Smooth muscle cell (in vitro differentiated cells): ENCODE results near the gene SNX24. TPM values are rescaled to one million over a fixed set of nuclear protein-coding genes. Genes with fewer than 3 reads are reported as not detected.

ENCODE experiments used
- DNase-seq: peaks from one replicate; lab custom pipeline; 2025; ENCODE audit not compliant: unreplicated experiment; lab: John Stamatoyannopoulos, UW
- H2AFZ ChIP-seq: fragments of 200-600 bp; sonication (generic); 2 replicates; pipeline ENCODE4 v1.6.0; 2016; ENCODE audit warnings: antibody characterized with exemption, low read depth, mild to moderate bottlenecking
- H3F3A ChIP-seq: fragments of 200-600 bp; sonication (generic); 2 replicates; pipeline ENCODE4 v1.6.0; 2017; ENCODE audit warnings: antibody characterized with exemption, low read depth
- H3K27ac ChIP-seq: fragments of 200-600 bp; sonication (generic); 2 replicates; pipeline ENCODE4 v1.5.1; 2016; ENCODE audit warnings: low read depth, mild to moderate bottlenecking
- H3K27me3 ChIP-seq: fragments of 200-600 bp; sonication (generic); 2 replicates; pipeline ENCODE4 v1.6.1; 2016; ENCODE audit warnings: low read depth, mild to moderate bottlenecking
- H3K36me3 ChIP-seq: fragments of 200-600 bp; sonication (generic); 2 replicates; pipeline ENCODE4 v1.5.1; 2016; ENCODE audit warnings: low read depth
- H3K4me1 ChIP-seq: fragments of 200-600 bp; sonication (generic); 2 replicates; pipeline ENCODE4 v1.5.1; 2016; ENCODE audit warnings: low read depth
- H3K4me2 ChIP-seq: fragments of 200-600 bp; sonication (generic); 2 replicates; pipeline ENCODE4 v1.6.0; 2016; ENCODE audit warnings: mild to moderate bottlenecking
- H3K4me3 ChIP-seq: fragments of 200-600 bp; sonication (generic); 2 replicates; pipeline ENCODE4 v1.5.1; 2016; ENCODE audit warnings: mild to moderate bottlenecking
- H3K79me2 ChIP-seq: fragments of 200-600 bp; sonication (generic); 2 replicates; pipeline ENCODE4 v1.6.0; 2016; ENCODE audit warnings: low read depth, mild to moderate bottlenecking
- H3K9ac ChIP-seq: fragments of 200-600 bp; sonication (generic); 2 replicates; pipeline ENCODE4 v1.6.0; 2016; ENCODE audit warnings: low read depth
- H3K9me3 ChIP-seq: fragments of 200-600 bp; sonication (generic); replicated peaks from 2 replicates; pipeline ENCODE4 v1.5.1; 2016; ENCODE audit warnings: low read depth
- H4K20me1 ChIP-seq: fragments of 200-600 bp; sonication (generic); 2 replicates; pipeline ENCODE4 v1.6.0; 2016; ENCODE audit warnings: low read depth
- WGBS: methylation state at CpG from one replicate; pipeline ENCODE4 v1.1.7; 2016; ENCODE audit warnings: low lambda C conversion rate; 5-methylcytosine and 5-hydroxymethylcytosine counted together
- polyA plus RNA-seq: library from polyadenylated mRNA; unstranded; fragments of >200 nt; fragmentation: Nextera tagmentation; extraction: Ambion mirVana; gene quantifications from 2 replicates; pipeline ENCODE4 v1.2.1, GENCODE V29; 2016
- total RNA-seq: library from RNA; depleted of rRNA; stranded (reverse); fragments of >200 nt; gene quantifications from 2 replicates; pipeline ENCODE4 v1.2.3, GENCODE V29; 2014
- TF ChIP-seq, protein P1 (sequence below): fragments of 200-600 bp; sonication (generic); IDR thresholded peaks from 2 replicates; pipeline ENCODE4 v1.5.1; 2017; ENCODE audit warnings: borderline replicate concordance, mild to moderate bottlenecking, antibody characterized with exemption; ENCODE audit not compliant: insufficient read depth, poor library complexity, severe bottlenecking

The SNX24 gene
- total and polyA plus RNA-seq, 2 experiments from 2014 or later = 15.3 to 44.9 TPM

- DNase-seq = no peak
- Histone ChIP-seq H4K20me1 (peaks cover 9% of the 10 kb centered on the region), H3K79me2 (no peaks in the 10 kb centered on the region), H3F3A (no peaks in the 10 kb centered on the region), H3K4me1 (no peaks in the 10 kb centered on the region), H3K27ac (no peak overlapping the region), H3K4me3 (no peak overlapping the region), H3K9me3 (no peaks in the 10 kb centered on the region), H3K9ac (no peak overlapping the region), H3K4me2 (no peak overlapping the region), H2AFZ (no peak overlapping the region), H3K27me3 (no peaks in the 10 kb centered on the region), H3K36me3 (peaks cover 10% of the 10 kb centered on the region)
- WGBS = 88% methylated on average over 4 of the region's 4 CpGs
- TF ChIP-seq, protein P1, sequence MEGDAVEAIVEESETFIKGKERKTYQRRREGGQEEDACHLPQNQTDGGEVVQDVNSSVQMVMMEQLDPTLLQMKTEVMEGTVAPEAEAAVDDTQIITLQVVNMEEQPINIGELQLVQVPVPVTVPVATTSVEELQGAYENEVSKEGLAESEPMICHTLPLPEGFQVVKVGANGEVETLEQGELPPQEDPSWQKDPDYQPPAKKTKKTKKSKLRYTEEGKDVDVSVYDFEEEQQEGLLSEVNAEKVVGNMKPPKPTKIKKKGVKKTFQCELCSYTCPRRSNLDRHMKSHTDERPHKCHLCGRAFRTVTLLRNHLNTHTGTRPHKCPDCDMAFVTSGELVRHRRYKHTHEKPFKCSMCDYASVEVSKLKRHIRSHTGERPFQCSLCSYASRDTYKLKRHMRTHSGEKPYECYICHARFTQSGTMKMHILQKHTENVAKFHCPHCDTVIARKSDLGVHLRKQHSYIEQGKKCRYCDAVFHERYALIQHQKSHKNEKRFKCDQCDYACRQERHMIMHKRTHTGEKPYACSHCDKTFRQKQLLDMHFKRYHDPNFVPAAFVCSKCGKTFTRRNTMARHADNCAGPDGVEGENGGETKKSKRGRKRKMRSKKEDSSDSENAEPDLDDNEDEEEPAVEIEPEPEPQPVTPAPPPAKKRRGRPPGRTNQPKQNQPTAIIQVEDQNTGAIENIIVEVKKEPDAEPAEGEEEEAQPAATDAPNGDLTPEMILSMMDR = no peak
These were observed 92.5 kb downstream of the SNX24 start for GRCh38 chr5:122937914-122938313.

- TF ChIP-seq, protein P1 = no peak
- Histone ChIP-seq H3K9ac (no peak overlapping the region), H2AFZ (no peak overlapping the region), H3K4me1 (no peaks in the 10 kb centered on the region), H3K4me3 (no peak overlapping the region), H3K4me2 (no peak overlapping the region), H4K20me1 (peaks cover 18% of the 10 kb centered on the region), H3K27me3 (no peaks in the 10 kb centered on the region), H3K36me3 (peaks cover 10% of the 10 kb centered on the region), H3F3A (no peaks in the 10 kb centered on the region), H3K79me2 (no peaks in the 10 kb centered on the region), H3K27ac (no peak overlapping the region), H3K9me3 (no peaks in the 10 kb centered on the region)
- DNase-seq = no peak
- WGBS = 76% methylated on average over 3 of the region's 3 CpGs
These were observed 95.5 kb downstream of the SNX24 start for GRCh38 chr5:122940890-122941289.

DNA sequence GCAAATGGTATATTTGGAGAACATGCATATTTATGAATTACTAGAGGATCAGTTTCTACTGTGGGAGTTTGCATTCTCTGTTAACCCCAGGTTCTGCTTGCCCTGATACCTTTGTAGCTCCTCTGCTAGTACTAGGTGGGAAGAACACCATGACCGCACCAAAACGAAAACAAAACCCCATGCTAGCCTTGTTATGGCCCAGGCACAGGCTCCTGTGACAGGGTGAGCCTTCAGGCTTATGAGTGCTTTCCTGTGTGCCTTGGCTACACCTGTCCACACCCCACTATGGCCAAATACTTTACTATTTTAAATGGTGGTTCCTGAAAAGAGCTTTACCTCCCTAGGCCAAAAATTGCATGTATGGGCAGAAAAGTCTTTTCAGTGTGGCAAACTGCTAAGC lies 96.3 kb downstream of the SNX24 start:
- Histone ChIP-seq H3K27me3 (no peaks in the 10 kb centered on the region), H3K4me1 (no peaks in the 10 kb centered on the region), H3K9ac (no peak overlapping the region), H3F3A (no peaks in the 10 kb centered on the region), H3K4me3 (no peak overlapping the region), H3K79me2 (no peaks in the 10 kb centered on the region), H2AFZ (no peak overlapping the region), H3K9me3 (no peaks in the 10 kb centered on the region), H3K27ac (no peak overlapping the region), H3K36me3 (peaks cover 9% of the 10 kb centered on the region), H3K4me2 (no peak overlapping the region), H4K20me1 (peaks cover 18% of the 10 kb centered on the region)
- no peak for DNase-seq
- 92% methylated on average over 2 of the region's 2 CpGs for WGBS
- TF ChIP-seq, protein P1 = no peak

- Histone ChIP-seq H3F3A (no peaks in the 10 kb centered on the region), H4K20me1 (peaks cover 18% of the 10 kb centered on the region), H3K36me3 (peaks cover 3% of the 10 kb centered on the region), H3K27me3 (no peaks in the 10 kb centered on the region), H3K4me1 (no peaks in the 10 kb centered on the region), H3K9me3 (no peaks in the 10 kb centered on the region), H3K27ac (no peak overlapping the region), H3K9ac (no peak overlapping the region), H3K4me3 (no peak overlapping the region), H3K4me2 (no peak overlapping the region), H2AFZ (no peak overlapping the region), H3K79me2 (no peaks in the 10 kb centered on the region)
- whole genome bisulfite sequencing = 42% methylated on average over 8 of the region's 8 CpGs
- TF ChIP-seq, protein P1 = no peak
- DNase-seq = no peak
These were observed 96.9 kb downstream of the SNX24 start for GRCh38 chr5:122942164-122942914.
